LNCaP clone FGC (cell line): Measurements from ENCODE around the gene FAM149B1.

Experiments used
- DNase-seq: peaks from one replicate; pipeline ENCODE4 v3.0.0-alpha.2; 2011; ENCODE audit warnings: low read depth
- H3K4me3 ChIP-seq: 2 replicates; pipeline ENCODE4 v1.5.1; 2011; ENCODE audit warnings: mild to moderate bottlenecking, low read depth, low read length, control low read depth
- CTCF ChIP-seq: IDR thresholded peaks from 2 replicates; pipeline ENCODE4 v1.5.1; 2012; ENCODE audit warnings: mild to moderate bottlenecking; ENCODE audit not compliant: control insufficient read depth, insufficient read depth; ENCODE audit errors: extremely low read depth

FAM149B1 gene

GRCh38 chr10:73167783-73168464 lies at the start of gene FAM149B1, which contains the start of gene ECD:
Gene FAM149B1, plus strand, starts transcription at chr10:73168119. Its CDS starts 221 bp downstream, at chr10:73168340.
Gene ECD, minus strand, starts transcription at chr10:73168008. Its CDS starts 4,071 bp downstream, at chr10:73163937.
- TF ChIP-seq CTCF, result peak; percentile 7; the same call in 1 of the 2 replicates
- peak within 1 kb of the TSS; percentile 77 for H3K4me3 ChIP-seq
- peak; percentile 81 for DNase-seq

DNA sequence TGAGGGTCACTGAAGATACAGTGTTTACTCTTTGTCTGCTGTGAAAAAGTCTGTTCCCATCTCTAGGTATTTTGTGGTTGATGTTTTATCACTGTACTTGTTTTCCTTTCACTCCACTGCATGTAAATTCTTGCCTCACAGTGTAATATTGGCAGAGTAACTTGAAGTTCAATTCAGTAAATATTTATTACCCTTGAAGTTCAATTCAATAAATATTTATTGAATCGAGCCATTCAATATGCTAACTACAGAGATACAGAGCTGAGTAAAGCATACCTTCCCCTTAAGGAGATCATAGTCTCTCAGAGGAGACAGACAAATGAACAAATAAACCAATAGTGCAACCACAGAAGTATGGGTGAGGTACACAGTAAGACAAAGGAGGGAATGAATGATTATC lies 48.5 kb upstream of the FAM149B1 start:
- no peak overlapping the region for H3K4me3 ChIP-seq
- DNase-seq, result no peak
- TF ChIP-seq CTCF, result no peak

GRCh38 chr10:73119952-73120351 lies 48.0 kb upstream of the FAM149B1 start:
- no peak for TF ChIP-seq CTCF
- no peak overlapping the region for H3K4me3 ChIP-seq
- no peak for DNase-seq

DNA sequence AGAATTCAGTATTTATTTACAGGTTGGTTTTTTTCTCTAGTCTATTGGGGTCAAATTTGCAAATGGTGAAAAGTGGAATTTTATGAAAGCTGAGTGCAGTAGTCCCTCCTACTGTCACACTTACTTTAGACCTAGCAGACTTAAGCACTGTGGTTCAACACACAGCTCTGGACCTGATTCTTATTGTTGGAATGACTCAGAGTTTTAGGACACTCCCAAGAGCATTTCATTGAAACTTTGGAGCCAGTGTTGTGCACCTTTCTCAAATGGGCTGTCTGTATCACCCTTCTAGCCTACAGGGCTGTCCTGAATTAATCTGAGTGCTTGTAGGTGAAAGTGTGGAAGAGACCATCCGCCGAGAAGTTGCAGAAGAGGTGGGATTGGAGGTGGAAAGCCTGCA lies 41.6 kb upstream of the FAM149B1 start:
- no peak overlapping the region for H3K4me3 ChIP-seq
- no peak for DNase-seq
- TF ChIP-seq CTCF, result no peak

- DNase-seq, result peak; percentile 48
- no peak overlapping the region for H3K4me3 ChIP-seq
- TF ChIP-seq CTCF, result no peak
Observed at GRCh38 chr10:73131301-73131700, 36.6 kb upstream of the FAM149B1 start.

DNA sequence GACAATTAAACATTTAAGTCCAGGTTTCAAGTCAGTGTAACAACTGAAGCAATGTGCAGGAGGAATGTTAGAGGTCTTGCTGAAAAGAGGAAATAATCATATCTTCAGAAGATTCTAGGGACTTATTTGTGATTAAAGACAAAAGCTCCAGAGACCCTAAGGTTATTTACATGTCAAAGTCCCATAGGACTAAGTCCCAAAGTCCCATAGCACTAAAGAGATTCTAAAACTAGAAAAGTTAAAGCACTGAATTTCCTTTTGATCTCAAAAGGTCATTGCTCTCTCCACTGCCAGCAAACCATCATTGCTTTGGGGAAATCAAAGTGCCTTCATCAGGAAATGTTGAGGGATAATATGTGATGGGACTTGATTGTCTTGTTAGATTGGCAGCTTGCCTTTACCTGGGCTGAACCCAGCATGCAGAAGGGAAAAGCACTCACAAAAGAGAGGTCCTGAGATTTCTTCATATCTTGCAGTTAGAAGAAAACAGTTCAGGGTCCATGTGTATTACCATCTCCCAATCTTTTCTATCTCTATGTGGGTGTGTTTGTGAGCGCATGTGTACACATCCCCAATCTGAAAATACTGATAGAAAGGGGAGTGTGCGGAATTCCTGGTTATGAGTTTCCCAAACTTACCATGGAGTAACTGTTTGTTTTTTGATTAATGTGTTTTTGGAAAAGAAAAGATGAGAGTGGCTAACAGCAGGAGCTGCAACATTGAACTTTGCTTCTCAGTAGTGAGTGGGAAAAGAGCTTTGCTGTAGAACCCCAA lies 35.8 kb upstream of the FAM149B1 start:
- no peak for TF ChIP-seq CTCF

More for the DNA sequence above, 35.8 kb upstream of the FAM149B1 start:
- H3K4me3 ChIP-seq, result no peak overlapping the region
- DNase-seq, result peak; percentile 43
